BE2C (cell line): ENCODE data around the gene SPRED2.

ENCODE experiments used
- DNase-seq: peaks from one replicate; pipeline ENCODE4 v3.0.0-alpha.2; 2020
- H3K27me3 ChIP-seq: fragments of 250-450 bp; sonication (Bioruptor Pico); 2 replicates; pipeline ENCODE4 v1.5.1; 2020; ENCODE audit warnings: mild to moderate bottlenecking
- H3K36me3 ChIP-seq: fragments of 250-450 bp; sonication (Bioruptor Pico); 2 replicates; pipeline ENCODE4 v1.5.1; 2020; ENCODE audit warnings: mild to moderate bottlenecking
- H3K4me1 ChIP-seq: fragments of 250-450 bp; sonication (Bioruptor Pico); 2 replicates; pipeline ENCODE4 v1.5.1; 2020
- H3K4me3 ChIP-seq: 2 replicates; pipeline ENCODE4 v1.5.1; 2011; ENCODE audit warnings: low read depth, low read length
- H3K9me3 ChIP-seq: fragments of 250-450 bp; sonication (Bioruptor Pico); 2 replicates; pipeline ENCODE4 v1.5.1; 2020
- TF ChIP-seq, protein P1 (sequence below): IDR thresholded peaks from 2 replicates; pipeline ENCODE4 v1.5.1; 2012; ENCODE audit warnings: mild to moderate bottlenecking, low read depth, low read length

SPRED2 gene

DNA sequence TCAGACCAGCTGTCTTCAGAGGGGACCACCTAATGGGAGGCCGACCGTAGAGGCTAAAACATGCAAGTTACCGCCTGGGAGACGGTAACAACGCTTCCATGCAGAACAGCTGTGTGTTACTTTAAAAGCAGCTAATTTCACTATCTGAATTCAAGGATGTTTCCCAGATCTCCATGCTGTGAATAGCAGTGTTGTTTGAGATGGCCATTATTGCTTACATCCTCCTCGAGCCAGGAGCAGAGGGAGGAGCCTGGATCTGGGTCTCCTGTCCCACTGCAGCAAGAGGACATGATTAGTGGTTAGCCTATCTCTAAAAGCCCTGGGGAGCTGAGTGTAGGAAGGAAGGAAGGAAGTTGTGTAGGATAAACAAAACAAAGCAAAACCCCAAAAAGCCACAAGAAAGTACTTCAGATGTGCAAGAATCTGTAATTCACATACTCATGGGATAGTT, 153.8 kb downstream of the SPRED2 start:
- TF ChIP-seq, protein P1, sequence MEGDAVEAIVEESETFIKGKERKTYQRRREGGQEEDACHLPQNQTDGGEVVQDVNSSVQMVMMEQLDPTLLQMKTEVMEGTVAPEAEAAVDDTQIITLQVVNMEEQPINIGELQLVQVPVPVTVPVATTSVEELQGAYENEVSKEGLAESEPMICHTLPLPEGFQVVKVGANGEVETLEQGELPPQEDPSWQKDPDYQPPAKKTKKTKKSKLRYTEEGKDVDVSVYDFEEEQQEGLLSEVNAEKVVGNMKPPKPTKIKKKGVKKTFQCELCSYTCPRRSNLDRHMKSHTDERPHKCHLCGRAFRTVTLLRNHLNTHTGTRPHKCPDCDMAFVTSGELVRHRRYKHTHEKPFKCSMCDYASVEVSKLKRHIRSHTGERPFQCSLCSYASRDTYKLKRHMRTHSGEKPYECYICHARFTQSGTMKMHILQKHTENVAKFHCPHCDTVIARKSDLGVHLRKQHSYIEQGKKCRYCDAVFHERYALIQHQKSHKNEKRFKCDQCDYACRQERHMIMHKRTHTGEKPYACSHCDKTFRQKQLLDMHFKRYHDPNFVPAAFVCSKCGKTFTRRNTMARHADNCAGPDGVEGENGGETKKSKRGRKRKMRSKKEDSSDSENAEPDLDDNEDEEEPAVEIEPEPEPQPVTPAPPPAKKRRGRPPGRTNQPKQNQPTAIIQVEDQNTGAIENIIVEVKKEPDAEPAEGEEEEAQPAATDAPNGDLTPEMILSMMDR: no peak
- DNase-seq: no peak
- Histone ChIP-seq H3K27me3 (no peaks in the 10 kb centered on the region), H3K4me1 (no peaks in the 10 kb centered on the region), H3K9me3 (no peaks in the 10 kb centered on the region), H3K36me3 (no peaks in the 10 kb centered on the region), H3K4me3 (no peak overlapping the region)

DNA sequence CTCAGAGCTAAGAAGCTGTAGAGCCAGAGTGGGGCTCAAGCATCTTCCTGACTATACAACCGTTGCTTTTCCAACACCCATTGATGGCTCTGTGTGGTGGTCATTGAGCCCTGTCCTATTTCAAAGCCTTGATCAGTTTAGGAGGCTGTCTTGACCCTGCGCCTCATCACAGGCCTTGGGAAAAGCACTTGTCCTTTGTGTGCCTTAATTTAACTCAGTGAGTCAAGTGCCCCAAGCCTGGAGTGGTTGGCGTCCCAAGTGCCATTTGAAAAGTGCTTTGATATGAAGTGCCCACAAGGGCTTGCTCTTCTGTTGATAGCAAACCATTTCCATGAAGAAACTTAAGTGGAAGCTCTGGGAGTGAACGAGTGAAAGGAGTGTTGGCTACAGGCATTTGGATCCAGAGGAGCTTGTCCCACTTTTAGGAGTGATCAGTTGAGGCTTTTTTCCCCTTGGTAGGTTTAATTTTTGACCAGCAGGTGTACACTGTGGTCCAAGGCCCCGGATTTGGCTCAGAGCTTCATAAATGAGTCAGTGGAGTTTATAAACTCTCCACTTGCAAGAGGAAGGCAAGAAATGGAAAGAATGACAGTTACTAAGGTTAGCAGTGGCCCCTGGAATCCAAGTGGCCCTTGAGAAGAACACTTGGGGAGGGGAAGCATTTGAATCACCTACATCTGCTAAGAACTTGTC, 154.5 kb downstream of the SPRED2 start:
- no peaks in the 10 kb centered on the region for H3K4me1 ChIP-seq
- TF ChIP-seq, protein P1: no peak
- no peak overlapping the region for H3K4me3 ChIP-seq
- DNase-seq: no peak
- no peaks in the 10 kb centered on the region for H3K36me3 ChIP-seq
- H3K9me3 ChIP-seq: no peaks in the 10 kb centered on the region
- H3K27me3 ChIP-seq: no peaks in the 10 kb centered on the region

DNA sequence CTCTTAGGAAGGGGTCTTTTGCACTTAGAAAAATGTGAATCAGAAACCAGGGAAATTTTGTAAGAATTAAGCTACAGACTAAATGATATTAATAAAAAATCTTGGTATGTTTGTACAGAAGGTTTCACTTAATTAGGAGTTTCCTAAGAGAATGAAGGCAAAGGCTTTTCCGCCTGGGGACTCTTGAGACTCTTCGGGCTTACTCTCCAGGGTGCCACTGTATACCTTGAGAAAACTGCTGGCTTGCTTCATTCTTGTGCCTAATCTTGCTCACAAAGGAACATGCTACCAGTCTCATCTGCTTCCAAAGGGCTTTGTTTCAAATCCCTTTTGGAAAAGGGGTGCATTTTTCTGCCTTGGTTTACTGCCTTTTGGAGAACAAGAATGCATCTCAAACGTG, 155.3 kb downstream of the SPRED2 start:
- Histone ChIP-seq H3K36me3 (no peaks in the 10 kb centered on the region), H3K9me3 (no peaks in the 10 kb centered on the region), H3K4me3 (no peak overlapping the region), H3K4me1 (no peaks in the 10 kb centered on the region), H3K27me3 (no peaks in the 10 kb centered on the region)
- DNase-seq: no peak
- TF ChIP-seq, protein P1: no peak

DNA sequence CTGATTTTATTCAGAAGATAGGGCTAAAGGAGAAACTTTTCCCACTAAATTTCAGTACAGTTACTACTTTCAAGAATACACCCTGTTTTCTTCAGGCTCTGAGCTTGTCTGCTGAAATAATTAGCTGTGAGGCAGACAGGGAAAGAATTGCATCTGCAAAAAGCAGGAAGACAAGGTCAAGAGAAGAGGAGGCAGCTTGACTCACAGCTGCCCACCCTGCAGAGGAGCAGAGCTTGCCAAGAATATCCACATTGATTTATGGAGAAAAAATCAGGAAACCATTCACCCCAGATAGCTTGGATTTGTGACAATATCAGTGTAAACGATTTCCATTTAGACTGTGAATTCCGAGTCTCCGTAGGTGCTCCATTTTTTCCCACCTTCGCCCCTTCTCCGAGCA, 155.8 kb downstream of the SPRED2 start:
- Histone ChIP-seq H3K27me3 (no peaks in the 10 kb centered on the region), H3K9me3 (no peaks in the 10 kb centered on the region), H3K4me1 (no peaks in the 10 kb centered on the region), H3K36me3 (no peaks in the 10 kb centered on the region), H3K4me3 (no peak overlapping the region)
- no peak for DNase-seq
- TF ChIP-seq, protein P1: no peak

DNA sequence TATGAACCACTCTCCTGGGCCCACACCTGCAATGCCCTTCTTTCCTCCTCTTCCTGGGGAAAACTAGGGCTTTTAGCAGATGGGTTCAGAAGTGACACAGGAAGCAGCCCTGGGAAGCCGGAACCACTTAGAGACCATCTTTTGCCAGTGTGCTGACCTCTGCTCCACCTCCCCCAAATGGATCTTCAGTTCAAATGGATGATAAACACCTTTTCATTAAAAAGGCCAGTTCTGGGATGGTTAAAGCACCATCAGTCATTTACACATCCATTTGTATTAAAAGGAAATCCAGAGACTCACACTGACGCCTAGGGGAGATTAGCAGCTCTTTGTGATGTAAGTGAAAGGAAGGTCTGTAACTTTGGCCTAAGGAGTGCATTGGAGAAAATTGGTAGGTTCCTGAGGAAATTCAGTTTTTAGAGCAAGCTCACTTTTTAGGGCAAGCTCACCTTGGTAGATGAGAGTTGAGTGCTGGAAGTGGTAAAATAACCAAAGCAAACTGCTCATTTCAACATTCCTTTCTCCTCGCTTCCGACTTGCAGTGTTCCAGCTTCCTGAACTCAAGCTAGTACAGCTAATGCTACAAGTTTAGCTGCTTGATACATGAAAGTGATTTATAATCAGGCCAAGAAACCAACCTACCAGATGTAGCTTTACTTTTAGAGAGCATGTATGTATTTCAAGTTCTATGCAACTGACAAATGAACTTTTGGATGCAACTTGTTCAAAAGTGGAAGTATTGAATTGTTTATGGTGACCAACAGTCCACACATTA, 157.1 kb downstream of the SPRED2 start:
- DNase-seq: no peak
- H3K36me3 ChIP-seq: no peaks in the 10 kb centered on the region
- no peaks in the 10 kb centered on the region for H3K9me3 ChIP-seq
- no peaks in the 10 kb centered on the region for H3K4me1 ChIP-seq
- H3K27me3 ChIP-seq: no peaks in the 10 kb centered on the region
- no peak overlapping the region for H3K4me3 ChIP-seq
- TF ChIP-seq, protein P1: no peak

DNA sequence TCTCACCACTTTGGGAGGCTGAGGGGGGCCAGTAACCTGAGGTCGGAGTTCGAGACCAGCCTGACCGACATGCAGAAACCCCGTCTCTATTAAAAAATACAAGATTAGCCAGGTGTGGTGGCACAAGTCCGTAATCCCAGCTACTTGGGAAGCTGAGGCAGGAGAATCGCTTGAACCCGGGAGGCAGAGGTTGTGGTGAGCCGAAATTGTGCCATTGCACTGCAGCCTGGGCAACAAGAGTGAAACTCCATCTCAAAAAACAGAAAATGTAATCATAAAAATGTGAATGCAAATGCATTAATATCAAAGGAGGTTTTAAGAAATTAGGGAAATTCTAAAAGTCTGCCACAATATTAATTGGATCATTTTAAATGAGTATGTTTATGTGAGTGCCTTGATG, 159.1 kb downstream of the SPRED2 start:
- no peak for DNase-seq
- H3K9me3 ChIP-seq: no peaks in the 10 kb centered on the region
- H3K4me3 ChIP-seq: no peak overlapping the region
- H3K36me3 ChIP-seq: no peaks in the 10 kb centered on the region
- TF ChIP-seq, protein P1: no peak
- H3K4me1 ChIP-seq: no peaks in the 10 kb centered on the region
- H3K27me3 ChIP-seq: no peaks in the 10 kb centered on the region
